HG03108 (cell line): ENCODE measurements around the gene DNAJC8.

ENCODE experiments used
- ATAC-seq: cut with Tn5 transposase; IDR thresholded peaks from one replicate; pipeline ENCODE4 v1.9.1; 2021; ENCODE audit warnings: moderate library complexity; ENCODE audit not compliant: unreplicated experiment

Gene DNAJC8

GRCh38 chr1:28173151-28173979, 59.5 kb downstream of the DNAJC8 start:
- no peak for ATAC-seq

- peak; percentile 52 for ATAC-seq
Measured at GRCh38 chr1:28172713-28173150, 60.1 kb downstream of the DNAJC8 start.

GRCh38 chr1:28171246-28171645, 61.6 kb downstream of the DNAJC8 start:
- ATAC-seq = no peak

GRCh38 chr1:28170001-28170596, 62.7 kb downstream of the DNAJC8 start:
- ATAC-seq = no peak

GRCh38 chr1:28163496-28164161, 69.2 kb downstream of the DNAJC8 start:
- ATAC-seq = no peak

GRCh38 chr1:28162151-28162550, 70.7 kb downstream of the DNAJC8 start:
- ATAC-seq = no peak

GRCh38 chr1:28161751-28162150, 71.1 kb downstream of the DNAJC8 start:
- no peak for ATAC-seq

GRCh38 chr1:28160782-28161266, 72.0 kb downstream of the DNAJC8 start:
- no peak for ATAC-seq

GRCh38 chr1:28159680-28160079, 73.1 kb downstream of the DNAJC8 start:
- no peak for ATAC-seq

- ATAC-seq = no peak
Measured at GRCh38 chr1:28159243-28159642, 73.6 kb downstream of the DNAJC8 start.

GRCh38 chr1:28157894-28158293, 74.9 kb downstream of the DNAJC8 start:
- ATAC-seq = no peak

- ATAC-seq = no peak
Measured at GRCh38 chr1:28156821-28157220, 76.0 kb downstream of the DNAJC8 start.

- ATAC-seq = no peak
Measured at GRCh38 chr1:28155628-28156027, 77.2 kb downstream of the DNAJC8 start.

- no peak for ATAC-seq
Measured at GRCh38 chr1:28154078-28154594, 78.7 kb downstream of the DNAJC8 start.
